Fibroblast of peridontal ligament (primary cell): ENCODE measurements around the gene DACT3.

Experiments used
- DNase-seq: peaks from one replicate; pipeline ENCODE4 v3.0.0-alpha.2; 2010; ENCODE audit errors: extremely low read depth

Gene DACT3

DNA sequence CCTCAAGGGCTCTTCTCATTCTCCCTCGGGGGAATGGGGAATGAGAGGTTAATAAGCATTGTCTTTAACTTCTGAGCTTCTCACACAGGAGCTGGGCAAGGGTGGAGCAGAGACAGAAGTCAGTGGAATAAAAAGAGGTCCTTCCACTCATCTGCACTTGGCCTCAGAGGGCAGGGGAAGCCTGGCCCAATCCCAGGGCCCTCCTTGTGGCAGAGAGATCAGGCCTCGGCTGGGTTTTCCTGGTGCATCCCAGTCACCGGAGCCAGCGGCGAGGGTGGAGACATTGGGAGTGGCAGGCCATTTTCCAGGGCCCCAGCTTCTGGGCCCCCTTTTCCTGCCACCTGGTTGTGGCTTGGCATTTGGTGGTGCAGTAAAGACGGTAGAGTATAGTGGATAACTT is 49.2 kb downstream of the DACT3 start:
- no peak for DNase-seq

DNA sequence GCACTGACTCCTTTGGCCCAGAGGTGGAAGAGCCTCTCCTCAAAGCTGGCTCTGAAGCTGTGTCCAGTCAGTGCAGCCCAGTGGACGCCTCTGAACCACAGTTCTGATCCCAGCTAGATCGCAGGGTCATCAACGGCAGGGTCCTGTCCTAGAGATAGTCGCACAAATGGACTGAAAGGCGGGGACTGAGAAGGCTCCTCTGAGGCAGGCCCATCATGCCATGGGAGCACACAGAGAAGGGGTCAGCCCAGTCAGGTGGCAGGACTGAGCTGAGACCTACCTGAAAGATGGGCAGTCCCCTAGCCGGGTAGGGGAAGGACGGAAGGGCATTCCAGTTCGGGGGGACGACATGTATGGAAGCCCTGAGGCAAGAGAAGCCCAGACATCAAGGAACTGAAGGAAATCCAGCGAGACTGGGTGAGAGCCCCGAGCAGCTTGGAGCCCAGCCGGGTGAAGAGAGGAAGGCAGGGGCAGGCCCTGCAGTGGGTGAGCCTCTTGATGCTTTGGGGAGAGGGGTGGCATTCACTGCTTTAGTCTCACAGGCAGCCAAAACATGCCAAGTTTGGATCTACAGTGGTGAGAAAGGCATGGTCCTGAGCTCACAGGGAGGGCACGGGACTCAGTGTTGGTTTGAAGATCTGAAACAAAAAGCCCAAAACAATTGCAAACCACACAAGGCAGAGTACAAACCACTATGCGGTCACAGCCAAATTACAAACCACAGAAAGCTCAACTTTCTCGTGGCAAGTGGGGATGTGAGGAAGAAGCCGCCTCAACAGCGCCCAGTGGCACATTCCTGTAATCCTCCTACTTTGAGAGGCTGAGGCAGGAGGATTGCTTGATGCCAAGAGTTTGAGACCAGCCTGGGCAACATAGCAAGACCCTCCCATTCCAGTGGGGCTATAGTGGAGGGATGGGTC is 49.9 kb downstream of the DACT3 start:
- DNase-seq, result peak; percentile 90

GRCh38 chr19:46610413-46610775 is 50.6 kb downstream of the DACT3 start:
- no peak for DNase-seq

DNA sequence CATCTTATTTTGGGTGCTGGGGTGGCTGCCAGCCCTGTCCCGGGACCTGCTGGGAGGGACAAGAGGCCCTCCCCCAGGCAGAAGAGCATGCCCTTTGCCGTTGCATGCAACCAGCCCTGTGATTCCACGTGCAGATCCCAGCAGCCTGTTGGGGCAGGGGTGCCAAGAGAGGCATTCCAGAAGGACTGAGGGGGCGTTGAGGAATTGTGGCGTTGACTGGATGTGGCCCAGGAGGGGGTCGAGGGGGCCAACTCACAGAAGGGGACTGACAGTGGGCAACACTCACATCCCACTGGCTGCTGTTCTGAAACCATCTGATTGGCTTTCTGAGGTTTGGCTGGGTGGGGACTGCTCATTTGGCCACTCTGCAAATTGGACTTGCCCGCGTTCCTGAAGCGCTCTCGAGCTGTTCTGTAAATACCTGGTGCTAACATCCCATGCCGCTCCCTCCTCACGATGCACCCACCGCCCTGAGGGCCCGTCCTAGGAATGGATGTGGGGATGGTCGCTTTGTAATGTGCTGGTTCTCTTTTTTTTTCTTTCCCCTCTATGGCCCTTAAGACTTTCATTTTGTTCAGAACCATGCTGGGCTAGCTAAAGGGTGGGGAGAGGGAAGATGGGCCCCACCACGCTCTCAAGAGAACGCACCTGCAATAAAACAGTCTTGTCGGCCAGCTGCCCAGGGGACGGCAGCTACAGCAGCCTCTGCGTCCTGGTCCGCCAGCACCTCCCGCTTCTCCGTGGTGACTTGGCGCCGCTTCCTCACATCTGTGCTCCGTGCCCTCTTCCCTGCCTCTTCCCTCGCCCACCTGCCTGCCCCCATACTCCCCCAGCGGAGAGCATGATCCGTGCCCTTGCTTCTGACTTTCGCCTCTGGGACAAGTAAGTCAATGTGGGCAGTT is 51.2 kb downstream of the DACT3 start:
- no peak for DNase-seq

- no peak for DNase-seq
These were observed 52.2 kb downstream of the DACT3 start for GRCh38 chr19:46608581-46609345.

GRCh38 chr19:46608178-46608577 is 52.8 kb downstream of the DACT3 start:
- no peak for DNase-seq

DNA sequence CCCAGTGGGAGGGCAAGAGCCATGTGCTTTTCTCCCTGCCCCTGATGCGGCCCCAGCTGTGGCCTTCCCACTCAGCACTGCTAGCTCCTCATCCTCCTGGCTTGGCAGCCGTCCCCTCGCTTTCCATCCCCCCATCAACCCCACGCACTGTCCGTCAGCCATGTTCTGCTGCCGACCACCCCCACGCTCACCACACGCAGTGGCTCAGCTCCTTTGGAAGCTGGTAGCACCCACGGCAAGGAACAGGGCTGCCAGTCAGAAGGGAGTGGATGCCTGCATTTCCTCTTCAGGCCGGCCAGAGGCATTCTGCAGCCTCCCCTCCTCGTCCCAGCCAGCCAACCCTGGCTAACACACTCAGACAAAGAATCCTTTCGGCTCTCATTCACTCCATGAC is 53.5 kb downstream of the DACT3 start:
- DNase-seq, result no peak

- DNase-seq, result no peak
These were observed 54.1 kb downstream of the DACT3 start for GRCh38 chr19:46606681-46607447.

- DNase-seq, result no peak
These were observed 55.0 kb downstream of the DACT3 start for GRCh38 chr19:46606019-46606418.

DNA sequence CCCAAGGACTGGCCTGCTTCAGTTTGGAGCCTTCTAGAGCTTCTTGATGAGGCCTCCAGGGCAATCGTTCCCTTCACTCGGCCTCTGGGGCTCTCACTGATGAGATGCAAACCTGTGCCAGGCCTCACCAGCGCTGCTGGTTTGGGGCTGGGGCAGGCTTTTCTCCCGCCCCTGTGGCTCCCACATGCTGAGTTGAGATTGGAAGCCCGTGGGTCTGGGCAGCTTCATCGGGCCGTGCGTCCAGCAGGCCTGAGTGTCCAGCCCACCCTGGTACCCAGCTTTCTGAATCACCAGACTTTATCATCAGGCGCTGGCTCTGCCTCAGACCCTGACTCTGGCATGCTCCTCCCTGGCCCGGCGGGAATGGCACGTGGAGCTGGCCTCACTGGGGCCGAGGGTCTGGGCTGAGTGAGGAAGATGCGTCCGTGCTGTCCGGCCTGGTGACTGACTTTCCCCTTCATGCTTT is 55.6 kb downstream of the DACT3 start:
- DNase-seq, result no peak

DNA sequence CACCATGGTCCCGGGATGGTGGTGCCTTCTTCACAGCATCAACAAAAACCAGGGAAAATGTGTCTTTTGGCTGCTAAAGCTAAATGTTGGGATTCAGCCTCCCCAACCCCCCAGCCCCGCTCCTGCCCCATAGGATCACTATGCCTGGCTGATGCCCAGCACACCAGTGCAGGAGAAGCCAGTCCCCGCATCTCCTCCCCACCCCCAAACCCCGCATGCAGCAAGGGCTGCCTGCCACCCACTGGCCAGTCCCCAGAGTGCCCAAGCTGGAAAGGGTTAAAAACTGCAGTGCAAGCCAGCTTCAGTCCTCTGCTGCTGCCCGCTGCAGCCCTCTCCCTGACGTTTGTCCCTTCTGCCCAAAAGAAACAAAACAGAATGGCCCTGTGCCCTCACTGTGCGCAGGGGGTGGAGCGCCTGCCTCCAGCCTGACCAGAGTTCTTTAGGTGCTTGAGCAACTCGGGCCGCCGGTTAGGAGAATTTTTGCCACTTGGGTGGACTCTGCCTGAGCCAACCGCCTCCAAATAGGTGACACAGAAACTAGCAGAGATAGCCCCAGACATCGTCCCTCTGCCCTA is 56.1 kb downstream of the DACT3 start:
- DNase-seq, result no peak

DNA sequence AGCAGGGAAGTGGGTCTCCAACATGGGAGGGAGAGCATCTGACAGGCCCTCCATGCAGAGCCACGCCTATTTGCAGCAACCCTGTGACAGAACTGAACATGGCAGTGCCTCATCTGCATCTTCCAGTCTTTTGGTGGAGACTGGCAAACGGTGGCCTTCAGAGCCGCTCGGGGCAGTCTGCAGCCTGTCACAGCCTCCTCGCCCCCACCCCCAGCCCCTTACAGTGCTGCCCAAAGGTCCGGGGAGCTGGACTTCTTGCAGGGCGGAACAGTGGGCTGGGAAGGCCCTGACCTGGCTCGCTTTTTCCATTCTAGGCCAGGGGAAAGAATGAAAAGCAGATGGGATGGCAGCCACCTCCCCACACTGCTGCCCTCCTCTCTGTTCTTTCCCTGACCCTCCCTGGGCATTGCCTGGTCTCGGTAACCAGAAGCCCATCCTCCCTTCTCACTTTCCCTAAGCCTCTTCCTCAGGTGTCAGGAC is 57.2 kb downstream of the DACT3 start:
- no peak for DNase-seq

DNA sequence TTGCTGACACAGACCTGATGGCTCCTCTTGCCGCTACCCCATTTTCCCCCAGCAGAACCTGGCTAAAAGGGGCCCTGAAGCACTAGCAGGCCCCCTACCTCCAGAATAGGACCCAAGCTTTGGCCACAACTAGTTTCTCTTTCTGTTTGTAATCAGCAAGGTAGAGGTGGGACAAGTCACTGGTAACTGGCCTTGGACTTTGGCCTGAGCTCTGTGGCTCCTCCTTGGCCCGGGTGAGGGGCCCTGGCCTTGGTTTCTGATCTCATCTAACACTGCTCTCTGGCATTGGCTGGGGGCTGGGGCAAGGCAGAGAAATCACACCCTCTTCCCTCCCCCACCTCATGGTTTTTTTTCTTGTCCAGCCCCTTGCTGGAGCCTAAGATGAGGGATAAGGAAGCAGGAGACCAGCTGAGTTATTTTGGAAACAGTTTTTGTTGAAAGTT is 57.8 kb downstream of the DACT3 start:
- no peak for DNase-seq

DNA sequence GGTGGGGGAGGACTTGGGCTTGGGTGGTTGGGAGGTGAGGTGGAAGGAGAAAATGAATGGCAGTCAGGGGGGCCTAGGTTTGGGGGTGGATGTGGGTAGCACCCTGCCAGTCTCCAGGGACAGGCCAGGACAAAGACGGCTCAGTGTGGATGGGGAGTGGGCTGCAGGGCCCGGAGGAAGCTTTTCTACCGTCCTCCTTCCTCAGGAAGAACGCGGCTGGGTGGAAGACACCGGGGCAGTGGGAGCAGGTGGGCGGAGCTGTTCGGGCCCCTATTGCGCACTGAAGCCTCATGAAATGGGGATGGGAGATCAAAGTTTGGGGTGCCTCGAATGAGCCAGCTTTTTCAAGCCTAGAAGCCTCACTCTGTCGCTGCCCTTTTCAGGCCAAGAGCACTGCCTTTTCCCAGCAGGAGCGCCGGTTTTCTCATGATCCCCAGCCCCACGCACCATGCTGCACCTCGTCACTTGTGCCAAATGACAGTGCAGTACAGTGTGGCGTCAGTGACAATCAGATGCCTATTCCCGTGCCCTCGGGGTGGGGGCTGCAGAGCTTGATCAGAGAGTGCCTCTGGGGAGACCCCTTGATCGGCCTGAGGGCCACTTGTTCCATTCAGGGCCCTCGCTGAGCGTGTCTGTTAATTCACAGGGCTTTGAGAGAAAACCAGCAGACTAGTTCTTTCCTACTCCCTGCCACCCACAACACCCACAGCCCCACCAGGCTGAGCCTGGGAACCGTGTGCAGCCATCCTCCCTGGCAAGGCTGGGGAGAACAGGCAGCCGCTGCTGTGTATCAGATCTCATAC is 58.4 kb downstream of the DACT3 start:
- no peak for DNase-seq

DNA sequence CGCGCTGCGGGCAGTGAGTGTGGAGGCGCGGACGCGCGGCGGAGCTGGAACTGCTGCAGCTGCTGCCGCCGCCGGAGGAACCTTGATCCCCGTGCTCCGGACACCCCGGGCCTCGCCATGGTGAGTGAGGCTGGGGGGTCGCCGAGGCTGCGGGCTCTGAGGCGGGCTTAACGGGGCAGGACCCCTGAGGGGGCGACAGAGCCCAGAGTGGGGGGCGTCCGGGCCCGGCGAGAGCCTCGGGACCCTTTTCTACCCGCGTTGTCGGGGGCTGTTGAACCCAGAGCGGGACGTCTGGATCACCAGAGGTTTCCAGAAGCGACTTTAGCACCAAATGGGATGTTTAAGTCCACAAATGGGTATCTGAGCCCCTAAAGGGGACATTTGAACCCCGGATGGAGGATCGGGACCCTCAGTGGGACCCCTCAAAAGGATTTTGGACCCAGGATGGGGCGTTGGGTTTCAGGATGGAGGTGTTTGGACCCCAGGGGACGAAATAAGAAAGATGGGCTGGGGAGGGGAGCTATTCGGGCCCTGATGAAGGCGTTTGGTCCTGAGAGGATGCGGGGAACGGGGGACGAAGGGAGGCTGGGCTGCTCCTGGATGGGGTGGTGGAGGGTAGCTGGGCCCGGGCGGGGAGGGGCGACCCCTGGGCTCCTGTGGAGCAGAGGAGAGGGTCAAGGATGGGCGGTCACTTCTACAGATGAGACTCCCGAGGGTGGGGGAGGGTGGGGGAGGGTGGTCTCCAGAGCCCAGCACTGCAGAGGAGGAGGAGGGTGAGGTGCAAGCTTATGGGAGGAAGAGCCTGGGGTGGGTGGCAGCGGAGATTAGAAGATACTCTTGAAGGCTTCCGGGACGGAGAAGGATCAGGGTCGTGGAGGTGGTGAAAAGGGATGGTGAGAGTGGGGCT is 59.4 kb downstream of the DACT3 start, which contains the start of gene CALM3:
Gene CALM3 (plus strand): TSS at position 13 of the 907 bp plus-strand sequence. CDS start 105 bp downstream, at position 118.
- DNase-seq, result no peak

DNA sequence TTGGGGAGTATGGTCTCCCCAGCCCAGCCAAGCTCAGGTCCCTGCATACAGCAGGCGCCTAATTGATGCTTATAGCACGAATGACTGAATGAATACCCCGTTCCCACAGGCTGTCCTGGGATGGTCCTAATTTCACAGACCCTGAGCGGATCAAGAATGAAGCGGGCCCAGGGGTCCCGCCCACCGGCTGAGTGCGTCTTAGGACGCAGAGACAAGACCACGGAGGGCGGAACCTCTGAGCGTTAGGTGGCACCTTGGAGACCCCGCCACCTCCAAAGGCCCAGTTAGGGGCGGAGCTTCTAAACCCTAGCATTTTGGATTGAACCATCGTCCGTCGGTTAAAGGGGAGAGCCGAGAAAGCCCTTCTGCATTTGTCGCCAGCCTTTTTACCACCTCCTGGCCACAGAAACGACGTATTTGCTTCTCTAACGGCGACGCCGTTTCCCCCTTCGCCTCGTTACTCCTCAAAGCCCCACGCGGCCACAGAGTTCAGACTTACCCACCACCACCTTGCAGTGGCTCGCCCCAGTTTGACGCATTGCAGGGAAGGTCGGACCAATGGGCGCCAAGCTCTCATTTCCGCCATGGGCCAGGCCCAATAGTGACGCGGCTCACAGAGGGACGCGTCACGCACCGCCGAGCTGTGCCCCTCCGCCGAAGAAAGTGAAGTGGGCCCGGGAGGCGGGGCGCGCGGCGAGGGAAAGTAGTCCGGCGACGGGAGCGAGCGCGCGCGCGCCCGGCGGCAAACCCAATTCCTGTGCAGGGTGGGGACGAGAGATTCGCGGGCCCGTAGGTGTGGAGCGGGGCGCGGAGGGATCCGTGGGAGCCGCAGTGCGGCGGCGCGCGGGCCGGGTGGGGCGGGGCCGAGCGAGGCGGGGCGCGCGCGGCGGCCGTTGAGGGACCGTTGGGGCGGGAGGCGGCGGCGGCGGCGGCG is 60.3 kb downstream of the DACT3 start:
- DNase-seq, result peak; percentile 99

DNA sequence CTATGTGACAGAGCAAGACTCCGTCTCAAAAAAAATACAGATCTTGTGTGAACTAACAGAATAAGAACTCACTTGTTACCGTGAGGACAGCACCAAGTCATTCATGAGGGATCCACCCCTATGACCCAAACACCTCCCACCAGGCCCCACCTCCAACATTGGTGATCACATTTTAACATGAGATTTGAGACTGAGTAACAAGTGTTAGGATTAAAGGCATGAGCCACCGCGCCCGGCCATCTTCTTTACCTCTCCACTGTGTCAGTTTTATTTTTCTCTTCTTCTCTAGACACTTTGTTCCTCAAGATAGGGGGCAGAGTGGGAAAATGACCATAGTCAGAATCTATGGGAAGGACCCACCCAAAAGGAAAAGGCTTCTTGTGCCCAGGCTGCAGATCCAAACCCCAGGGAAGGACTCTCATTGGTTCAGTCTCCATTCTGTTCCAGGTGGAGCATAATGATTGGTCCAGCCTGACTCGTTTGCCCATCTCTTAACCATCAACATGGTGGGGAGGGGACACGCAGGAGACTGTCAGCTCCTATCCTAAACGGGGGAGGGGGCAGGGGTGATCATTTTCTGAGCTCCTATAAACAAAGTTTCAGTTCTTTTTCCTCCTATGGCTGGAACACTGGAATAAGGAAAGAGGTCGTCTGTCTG is 61.1 kb downstream of the DACT3 start:
- no peak for DNase-seq
